GM18517 (cell line): Measurements from ENCODE around the gene MYL11.

Source experiments
- ATAC-seq: cut with Tn5 transposase; IDR thresholded peaks from one replicate; pipeline ENCODE4 v1.9.1; 2021; ENCODE audit warnings: mild to moderate bottlenecking, moderate library complexity; ENCODE audit not compliant: unreplicated experiment

Gene MYL11

DNA sequence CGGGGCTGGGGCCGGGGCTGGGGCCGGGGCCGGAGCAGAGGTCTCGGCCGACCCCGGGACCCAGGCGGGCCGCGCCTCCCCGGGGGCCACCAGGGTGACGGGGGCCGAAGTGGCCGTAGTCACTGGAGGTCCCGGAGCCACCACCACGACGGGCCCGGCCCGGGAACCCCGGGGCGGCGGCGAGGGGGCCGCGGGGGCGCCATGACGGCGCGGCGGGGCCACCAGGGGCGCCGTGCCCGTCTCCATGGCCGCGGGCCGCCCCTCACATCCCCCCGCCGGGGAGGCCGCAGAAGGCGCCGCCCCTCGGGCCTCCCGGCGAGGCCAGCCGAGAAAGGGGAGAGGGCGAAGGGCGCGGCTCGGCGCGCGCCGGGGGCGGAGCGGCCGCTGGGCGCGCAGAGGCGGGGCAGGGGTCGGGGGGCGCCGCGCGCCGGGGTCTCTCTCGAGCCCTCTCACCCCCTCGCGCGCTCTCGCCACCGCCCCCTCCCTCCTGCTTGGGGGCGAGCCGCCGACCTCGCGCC is 4.6 kb upstream of the MYL11 start:
- no peak for ATAC-seq

DNA sequence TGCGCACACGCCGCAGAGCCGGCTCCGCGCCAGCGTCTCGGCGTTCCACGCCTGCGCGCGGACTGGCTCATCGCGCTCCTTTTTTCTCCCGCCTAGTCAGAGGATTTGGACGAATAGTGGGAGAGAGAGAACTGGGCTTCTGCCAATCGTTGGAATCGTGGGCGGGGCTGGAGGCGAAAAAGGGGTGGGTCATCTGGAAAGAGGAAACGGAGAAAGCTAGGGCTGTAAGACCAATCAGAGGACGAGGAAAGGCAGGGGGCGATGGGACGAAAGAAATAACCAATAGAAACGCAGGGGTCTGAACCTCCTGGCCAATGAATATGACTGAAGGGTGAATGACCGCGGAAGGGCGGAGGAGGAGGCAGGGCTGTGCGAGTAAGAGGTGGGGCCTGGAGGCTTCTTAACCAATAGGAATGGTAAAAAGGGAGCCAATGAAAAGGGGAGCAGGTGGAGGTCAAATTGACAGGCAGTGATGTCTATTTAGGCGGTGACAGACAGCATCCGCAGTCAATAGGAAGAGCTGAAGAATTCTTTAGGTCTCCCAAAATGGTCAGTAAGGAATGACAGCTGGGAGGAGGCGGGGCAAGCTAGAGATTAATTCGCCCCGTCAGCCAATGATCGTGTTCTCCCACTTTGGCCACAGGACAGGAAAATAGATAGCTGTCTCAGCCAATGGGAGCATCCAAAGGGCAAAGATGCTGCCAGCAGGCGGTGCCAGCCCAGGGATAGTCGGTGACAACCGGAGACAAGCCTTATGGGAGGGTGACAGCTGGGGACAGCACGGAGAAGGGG is 4.0 kb upstream of the MYL11 start, which contains the start of gene TBC1D10B:
TBC1D10B (minus strand) TSS at position 39 of the 792 bp plus-strand sequence. CDS start 311 bp downstream, outside the sequence.
- ATAC-seq: peak; percentile 83

DNA sequence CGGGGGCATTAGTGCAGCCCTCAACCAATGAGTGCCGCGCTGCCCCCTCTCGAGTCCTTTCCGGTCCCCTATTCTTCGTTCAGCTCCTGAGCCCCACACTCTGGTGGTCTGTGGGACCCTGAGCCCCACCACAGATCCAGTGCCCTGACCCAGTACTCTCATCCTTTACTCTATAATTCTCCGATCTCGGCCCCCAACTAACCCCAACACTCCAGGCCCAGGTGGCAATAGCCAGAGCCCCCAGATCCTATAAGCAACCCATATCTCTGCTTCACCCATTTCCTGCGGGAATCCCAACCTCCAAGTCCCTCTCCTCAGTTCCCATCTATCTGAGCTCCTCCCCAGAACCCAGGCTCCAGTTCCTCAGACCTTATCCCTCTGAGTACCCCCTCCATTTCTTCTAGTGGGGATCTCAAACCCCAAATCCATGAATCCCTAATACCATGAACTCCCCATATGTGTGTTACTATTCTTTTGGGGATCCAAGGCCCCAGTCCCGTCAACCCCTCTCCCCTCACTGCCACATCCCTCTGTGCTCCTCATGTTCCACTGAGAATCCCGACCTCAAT is 3.3 kb upstream of the MYL11 start:
- ATAC-seq: no peak

DNA sequence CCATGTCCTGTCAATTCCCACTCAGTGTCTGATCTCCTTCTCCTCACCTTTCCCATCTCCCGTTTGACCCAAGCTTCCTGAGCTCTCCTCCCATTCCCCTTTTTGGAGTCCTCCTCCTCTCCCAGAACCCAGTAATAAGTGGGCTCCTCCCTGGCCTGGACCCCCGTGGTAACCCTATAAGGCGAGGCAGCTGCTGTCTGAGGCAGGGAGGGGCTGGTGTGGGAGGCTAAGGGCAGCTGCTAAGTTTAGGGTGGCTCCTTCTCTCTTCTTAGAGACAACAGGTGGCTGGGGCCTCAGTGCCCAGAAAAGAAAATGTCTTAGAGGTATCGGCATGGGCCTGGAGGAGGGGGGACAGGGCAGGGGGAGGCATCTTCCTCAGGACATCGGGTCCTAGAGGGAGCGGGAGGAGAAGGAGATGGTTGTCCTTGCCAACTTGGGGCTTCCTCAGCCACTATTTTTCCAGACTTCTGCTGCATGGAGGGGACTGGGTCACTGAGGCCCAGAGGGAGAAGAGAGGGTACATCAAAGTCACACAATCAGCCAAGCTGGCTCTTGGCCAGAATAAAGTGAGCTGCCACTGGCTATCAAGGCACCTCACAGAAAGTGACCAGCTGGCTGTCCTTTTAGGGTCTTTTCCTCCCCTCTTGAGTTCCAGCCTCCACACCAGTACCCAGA is 2.4 kb upstream of the MYL11 start:
- no peak for ATAC-seq

DNA sequence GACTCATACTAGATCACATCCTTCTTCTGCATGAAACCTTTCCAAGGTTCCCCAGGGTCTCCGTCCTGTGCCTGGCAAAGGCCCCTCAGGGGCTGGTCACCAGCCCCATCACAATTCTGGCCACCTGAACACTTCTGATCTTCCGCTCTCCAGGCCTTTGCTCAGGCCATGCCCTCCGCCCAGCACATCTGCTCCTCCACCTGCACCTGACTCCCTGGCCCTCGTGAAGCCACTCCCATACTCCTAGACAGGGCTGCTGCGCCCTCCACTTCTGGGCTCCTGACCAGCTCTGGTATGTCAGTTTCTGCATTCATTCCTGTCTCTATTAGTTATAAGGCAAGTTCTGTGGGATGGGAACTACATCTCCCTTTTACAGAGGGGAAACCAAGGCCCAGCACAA is 1.9 kb upstream of the MYL11 start:
- no peak for ATAC-seq

DNA sequence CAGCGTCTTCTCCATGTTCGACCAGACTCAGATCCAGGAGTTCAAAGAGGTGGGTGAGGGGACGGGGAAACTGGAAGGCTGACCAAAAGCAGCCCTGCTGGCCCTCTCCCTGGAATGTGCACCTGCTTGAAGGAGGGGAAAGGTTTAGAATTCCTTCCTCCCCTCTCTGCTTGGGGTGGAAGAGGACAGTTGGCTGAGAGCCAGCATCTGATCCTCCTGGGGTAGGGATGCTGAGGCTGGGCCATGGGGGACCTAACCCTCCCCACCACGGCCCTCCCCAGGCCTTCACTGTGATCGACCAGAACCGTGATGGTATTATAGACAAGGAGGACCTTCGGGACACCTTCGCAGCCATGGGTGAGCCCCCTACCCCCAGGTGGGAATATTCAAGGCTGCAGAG is 1.3 kb downstream of the MYL11 start:
- ATAC-seq: no peak

DNA sequence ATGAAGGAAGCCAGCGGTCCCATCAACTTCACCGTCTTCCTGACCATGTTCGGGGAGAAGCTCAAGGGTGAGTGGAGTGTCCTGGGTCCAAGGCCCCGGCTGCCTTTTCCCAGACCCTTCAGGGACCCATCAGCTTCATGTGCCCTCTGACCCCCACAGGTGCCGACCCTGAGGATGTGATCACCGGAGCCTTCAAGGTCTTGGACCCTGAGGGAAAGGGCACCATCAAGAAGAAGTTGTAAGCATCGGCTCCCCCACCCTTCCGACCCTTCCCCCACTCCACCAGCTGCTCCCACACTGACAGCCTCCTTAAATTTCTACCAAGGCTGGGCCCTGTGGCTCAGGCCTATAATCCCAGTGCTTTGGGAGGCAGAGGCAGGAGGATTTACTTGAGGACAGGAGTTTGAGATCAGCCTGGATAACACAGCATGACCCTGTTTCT is 1.9 kb downstream of the MYL11 start:
- ATAC-seq: no peak

DNA sequence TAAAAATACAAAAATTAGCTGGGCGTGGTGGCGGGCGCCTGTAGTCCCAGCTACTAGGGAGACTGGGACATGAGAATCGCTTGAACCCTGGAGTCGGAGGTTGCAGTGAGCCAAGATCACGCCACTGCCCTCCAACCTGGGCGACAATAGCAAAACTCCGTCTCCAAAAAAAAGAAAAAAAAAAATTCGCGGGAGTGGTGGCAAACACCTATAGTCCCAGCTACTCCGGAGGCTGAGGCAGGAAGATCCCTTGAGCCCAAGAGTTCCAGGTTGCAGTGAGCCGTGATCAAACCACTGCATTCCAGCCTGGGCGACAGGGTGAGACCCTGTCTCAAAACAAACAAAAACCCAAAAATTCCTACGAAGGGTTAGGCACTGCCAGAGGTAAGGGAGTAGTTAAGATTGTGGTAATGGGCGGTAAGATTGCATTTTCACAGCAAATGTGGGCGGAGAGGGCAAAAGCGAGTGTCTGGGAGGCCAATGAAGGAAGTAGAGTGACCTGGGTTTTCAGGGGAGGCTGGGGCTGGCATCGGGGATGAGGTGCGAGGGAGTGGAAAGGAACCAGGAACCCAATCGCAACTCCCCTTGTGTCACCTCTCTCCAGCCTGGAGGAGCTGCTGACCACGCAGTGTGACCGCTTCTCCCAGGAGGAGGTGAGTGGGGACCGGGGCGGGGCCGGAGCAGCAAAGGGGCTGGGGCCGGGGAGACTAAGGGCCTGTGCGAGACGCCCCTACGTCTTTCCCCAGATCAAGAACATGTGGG is 2.6 kb downstream of the MYL11 start:
- ATAC-seq: no peak

DNA sequence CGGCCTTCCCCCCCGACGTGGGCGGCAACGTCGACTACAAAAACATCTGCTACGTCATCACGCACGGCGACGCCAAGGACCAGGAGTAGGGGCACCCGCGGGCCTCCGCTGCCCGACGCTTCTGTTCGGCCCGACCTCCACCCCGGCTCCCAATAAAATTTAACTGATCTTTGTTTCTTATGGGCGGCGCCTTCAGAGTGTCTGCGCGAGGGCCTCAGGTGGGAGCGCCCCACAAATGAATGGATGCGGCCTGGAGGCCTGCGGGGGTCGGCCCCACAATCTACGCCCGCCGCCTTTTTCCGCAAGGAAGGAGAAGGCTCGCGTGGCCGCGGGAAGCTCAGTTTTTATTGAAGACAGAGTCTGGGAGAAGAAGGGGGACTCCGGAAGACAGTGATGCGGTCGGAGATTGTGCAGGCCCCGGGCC is 3.2 kb downstream of the MYL11 start:
- ATAC-seq: peak; percentile 38

DNA sequence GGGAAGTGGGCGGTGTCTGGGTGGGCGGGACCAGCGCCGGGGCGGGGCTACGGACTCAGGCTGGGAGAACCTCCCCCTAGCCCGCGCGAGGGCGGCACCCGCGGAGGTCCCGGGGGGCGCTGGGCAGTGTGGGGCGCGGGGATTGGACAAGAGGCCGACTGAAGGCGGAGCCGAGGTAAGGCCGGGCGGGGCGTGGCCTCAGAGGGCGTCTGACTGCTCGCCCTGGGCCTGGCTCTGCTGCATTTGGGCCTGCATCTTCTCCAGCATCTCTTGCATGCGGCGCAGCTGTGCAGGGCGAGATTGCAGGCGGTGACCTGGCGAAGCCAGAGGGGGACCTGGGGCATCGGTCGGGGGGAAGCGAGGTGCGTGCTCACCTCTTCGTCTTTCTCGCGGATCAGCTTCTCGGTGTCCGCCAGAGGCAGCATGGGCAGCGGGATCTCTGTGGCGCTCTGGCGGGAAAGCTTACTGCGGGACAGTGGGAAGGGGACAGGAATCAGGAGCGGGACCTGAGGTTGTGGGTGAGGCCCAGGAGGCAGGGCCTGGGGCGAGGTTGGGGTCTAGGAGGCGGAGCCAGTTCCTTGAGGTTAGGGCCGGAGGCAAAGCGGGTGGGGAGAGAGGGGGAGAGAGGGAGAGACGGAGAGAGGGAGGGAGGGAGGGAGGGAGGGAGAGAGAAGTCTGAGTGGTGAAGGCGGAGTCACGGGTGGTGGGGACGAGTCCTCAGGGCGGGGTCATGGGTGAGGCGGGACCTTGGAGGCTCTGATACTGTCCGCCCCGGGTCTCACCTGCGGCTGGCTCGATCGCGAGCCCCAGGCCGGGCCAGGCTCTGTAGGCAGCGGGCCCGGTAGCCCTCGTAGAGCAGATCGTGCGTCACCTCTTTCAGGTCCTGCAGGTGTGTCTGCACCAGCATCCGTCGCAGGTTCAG is 3.9 kb downstream of the MYL11 start:
- ATAC-seq: peak; percentile 81

DNA sequence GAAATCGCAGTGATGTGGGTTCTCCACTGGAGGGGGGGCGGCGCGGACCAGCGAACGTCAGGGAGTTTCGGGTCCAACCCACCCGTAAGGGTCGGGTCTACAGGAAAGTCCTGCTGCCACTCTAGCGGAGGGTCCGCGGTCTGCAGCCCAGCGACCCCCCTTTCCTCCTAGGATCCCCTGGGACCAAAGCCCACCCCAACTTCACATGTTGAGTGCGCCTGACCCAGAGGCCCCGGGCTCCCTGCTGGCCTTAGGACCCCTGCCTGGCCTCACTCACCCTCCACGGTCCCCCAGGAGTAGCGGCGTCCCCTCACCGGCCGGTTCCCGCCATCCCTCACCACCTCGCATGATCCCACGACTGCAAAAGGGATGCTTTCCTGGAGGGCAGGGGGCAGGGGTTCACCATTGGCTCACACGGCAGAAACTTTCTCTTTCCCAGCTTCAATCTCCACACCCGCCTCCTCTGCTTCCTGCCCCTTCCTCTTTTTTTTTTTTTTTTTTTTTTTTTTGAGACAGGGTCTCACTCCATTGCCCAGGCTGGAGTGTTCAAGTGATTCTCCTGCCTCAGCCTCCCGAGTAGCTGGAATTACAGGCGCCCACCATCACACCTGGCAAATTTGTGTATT is 4.7 kb downstream of the MYL11 start:
- ATAC-seq: no peak

DNA sequence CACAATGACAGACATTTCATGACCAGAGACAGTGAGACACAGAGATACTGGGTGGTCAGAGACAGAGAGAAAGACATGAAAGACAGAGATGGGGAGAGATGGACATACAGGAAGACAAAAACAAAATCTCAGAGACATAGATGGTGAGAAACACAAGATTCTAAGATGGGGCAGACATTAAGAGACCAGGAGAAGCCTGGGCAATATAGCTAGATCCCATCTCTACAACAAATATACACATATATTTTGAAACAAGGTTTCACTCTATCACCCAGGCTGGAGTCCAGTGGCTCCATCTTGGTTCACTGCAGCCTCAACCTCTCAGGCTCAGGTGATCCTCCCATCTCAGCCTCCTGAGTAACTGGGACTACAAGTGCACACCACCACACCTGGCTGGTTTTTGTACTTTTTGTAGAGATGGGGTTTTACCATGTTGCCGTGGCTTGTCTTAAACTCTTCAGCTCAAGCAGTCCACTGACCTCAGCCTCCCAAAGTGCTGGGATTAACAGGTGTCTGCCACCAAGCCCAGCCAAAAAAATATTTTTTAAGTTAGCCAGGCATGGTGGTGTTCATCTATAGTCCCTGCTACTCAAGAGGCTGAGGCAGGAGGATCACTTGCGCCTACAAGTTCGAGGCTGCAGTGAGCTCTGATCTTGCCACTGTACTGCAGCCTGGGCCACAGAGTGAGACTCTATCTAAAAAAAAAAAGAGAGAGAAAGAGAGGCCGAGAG is 5.6 kb downstream of the MYL11 start:
- ATAC-seq: no peak

DNA sequence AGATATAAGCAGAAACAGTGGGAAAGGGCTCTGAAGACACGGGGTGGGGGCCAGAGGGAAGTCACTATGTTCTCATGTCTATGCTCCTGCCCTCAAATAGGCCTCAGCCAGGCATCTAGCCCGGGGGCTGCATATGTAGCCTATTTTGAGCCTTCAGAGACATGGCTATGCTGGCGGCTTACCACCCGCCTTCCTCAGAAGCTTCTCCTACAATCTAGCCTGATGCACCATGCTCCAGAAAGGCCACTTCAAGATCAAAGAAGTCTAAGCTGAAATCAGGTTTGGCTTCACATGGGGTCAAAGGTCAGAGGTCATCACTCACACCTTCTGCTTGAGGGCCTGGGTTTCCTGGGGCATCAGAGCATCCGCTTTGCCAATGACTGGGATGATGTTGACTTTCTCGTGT is 6.2 kb downstream of the MYL11 start:
- ATAC-seq: no peak

DNA sequence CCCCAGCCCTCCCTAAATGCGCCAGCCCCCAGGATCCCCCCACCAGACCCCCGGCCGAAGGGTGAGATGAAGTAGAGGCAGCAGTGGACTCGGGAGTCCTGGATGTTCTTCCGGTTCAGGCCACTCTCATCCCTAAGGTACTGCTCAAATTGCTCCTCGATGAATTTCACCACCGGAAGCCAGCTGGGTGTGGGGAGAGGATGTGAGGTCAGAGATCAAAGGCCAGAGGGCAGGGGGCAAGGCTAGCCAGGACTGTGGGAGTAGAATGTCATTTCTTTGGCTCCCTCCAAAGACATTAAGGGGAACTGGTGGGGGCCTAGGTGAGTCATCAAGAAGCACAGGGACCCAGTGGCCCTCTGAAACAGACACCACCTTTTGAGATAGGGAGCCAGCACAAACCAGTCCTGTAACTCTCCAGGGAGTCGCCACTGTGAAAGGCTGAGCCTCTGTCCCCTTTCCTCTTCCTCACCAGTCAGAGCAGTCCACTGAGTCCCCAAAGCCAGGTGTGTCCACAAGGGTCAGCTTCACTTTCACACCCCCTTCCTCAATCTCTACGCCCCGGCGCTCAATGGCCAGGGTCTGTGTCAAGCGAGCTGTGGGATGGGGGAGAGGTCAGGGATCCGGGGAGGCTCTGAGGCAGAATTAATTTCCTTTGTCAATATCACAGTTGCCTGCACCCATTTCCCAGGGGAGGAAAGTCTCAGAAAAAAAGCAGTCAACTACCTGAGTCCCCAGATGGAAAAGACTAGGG is 6.9 kb downstream of the MYL11 start:
- no peak for ATAC-seq

DNA sequence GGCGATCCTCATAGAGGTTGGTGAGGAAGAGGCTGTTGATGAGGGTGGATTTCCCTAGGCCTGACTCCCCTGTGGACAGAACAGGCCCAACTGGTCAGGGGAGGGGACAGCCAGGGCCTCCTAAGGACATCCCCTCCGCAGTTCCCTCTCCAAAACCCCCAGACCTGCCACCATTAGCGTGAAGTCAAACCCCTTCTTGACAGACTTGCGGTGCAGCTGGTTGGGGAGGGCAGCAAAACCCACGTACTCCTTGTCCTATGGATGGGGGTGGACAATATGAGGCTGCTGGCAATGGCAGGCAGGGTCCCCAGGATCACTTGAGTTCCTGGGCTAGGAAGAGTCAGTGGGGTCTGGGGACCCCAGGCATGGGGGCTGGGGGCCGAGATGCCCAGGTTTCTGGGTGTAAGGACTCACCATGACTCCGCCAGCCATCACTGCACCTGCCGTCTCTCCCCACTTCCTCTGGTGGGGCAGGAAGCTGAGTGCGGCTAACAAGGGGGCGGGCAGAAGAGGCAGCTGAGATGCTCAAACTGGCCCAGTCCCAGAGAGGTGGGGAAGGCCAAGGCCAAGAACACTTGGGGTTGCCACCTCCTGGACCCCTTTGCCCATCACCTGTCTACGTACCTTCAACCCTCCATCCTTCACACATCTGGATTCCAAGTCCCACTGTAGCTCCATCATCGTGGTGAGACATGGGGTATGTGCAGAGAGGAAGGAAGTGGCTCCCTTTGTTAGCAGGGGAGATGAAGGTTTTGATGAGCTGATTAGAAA is 7.7 kb downstream of the MYL11 start, which contains the start of gene SEPTIN1:
SEPTIN1 (minus strand) TSS at position 451 of the 771 bp plus-strand sequence; CDS start at position 432, 19 bp downstream.
- no peak for ATAC-seq

DNA sequence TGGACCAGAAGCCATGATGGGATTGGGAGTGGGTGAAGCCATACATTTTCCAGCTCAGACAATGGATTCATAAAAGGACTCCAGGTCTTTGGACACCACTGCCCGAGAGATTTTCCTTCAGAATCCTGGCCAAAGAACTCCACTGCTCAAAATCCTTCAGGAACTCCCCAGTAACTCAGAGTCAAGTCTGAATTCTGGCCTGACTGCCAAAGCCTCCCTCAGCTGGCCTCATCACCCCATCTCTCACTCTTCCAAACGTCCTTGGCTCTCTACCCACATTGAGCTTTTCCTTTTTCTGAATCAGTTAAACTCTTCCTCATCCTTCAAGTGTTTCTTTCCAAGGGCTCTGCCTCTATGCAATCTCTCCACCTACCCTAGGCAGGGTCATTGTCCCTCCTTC is 8.9 kb downstream of the MYL11 start:
- ATAC-seq: no peak

DNA sequence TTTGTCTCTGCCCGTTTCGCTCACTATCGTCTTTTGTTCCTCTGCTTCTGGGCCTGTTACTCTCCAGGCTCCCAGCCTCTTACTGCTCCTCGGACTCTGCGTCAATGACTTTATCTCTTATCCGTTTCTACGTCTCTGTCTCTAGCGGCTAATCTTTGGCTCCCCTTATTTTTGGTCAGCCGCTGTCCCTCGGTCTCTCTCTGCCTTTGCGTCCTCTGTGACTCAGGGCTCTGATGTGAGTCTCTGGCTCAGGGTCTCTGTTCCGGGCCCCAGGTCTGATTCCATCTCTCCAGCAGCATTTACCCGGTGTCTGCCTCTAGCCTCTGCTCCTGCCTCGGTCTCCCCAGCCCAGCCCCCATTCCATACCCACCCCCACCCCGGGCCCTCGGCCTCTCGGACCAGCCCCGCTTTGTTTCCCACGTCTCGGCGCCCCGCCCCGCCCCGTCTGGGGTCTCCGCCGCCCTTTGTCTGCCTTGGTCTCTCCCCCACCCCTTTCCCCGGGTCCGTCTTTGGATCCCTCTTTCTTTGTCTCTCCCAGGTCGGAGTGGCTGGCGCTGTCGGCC is 20.1 kb downstream of the MYL11 start:
- ATAC-seq: no peak
